ENCODE measurements around the gene LYZL6.

DNA sequence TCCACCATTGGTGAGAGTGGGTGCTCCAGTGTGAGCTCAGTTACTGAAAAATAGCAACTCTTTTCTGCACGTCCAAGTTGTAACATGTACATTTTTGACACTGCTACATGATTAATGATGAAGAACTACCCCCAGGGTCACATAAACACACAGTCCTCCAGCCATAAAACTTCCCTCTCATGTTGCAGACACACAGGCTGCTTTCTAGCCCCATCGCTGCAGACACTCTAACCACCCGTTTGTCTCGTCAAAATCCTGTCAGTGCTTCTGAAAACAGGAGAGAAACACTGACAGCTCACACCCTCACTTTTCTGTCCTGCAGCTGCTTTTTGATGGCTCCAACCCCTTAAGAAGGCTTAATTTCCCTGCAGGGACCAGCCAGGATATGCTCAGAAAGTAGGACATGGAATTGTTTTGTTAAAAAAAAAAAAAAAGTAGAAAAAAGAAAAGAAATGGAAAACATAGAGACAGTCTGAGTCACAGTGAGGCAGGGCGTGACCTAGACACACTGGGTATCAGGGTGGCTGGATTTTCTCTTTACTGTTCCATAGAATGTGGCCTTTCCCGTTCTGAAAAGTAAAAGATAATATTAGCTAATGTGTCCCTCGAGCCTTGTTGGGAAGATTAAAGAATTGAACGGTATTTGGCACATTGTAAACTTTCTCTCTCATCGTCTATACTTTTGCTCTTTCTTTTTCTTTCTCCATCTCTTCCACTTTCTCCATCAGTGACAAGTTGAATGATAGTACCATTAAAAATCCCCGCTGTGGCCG, 42.6 kb downstream of the LYZL6 start:
- TF ChIP-seq NRF1 (conservative IDR thresholded peaks at IDR 0.05; ENCODE audit: low read depth, low read length) (no peak), CTCF (IDR thresholded peaks at IDR 0.05 in 2 of 3, conservative IDR thresholded peaks at IDR 0.05 in 1 of 3; ENCODE audit: control insufficient read depth in 2 of 3, extremely low read depth in 1 of 3, insufficient read depth in 1 of 3, low read depth in 3 of 3, low read length in 3 of 3) (no peak), YY1 (IDR thresholded peaks at IDR 0.05; ENCODE audit: low read depth, low read length) (no peak), BHLHE40 (IDR thresholded peaks at IDR 0.05; ENCODE audit: borderline replicate concordance in 1 of 2, low read depth in 2 of 2, low read length in 1 of 2) (no peak), SUZ12 (IDR thresholded peaks at IDR 0.05; ENCODE audit: unreplicated experiment) (no peak), EP300 (IDR thresholded peaks at IDR 0.05; ENCODE audit: borderline replicate concordance in 1 of 2, control insufficient read depth in 1 of 2, low read depth in 2 of 2, low read length in 2 of 2) (no peak), REST (IDR thresholded peaks at IDR 0.05; ENCODE audit: low read depth, low read length) (no peak), GABPA (IDR thresholded peaks at IDR 0.05; ENCODE audit: low read depth) (no peak), YBX1 (IDR thresholded peaks at IDR 0.05) (no peak)
- TF ChIP-seq, protein P1, sequence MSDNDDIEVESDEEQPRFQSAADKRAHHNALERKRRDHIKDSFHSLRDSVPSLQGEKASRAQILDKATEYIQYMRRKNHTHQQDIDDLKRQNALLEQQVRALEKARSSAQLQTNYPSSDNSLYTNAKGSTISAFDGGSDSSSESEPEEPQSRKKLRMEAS (IDR thresholded peaks at IDR 0.05; ENCODE audit: low read depth, low read length) = no peak
- TF ChIP-seq, protein P2, sequence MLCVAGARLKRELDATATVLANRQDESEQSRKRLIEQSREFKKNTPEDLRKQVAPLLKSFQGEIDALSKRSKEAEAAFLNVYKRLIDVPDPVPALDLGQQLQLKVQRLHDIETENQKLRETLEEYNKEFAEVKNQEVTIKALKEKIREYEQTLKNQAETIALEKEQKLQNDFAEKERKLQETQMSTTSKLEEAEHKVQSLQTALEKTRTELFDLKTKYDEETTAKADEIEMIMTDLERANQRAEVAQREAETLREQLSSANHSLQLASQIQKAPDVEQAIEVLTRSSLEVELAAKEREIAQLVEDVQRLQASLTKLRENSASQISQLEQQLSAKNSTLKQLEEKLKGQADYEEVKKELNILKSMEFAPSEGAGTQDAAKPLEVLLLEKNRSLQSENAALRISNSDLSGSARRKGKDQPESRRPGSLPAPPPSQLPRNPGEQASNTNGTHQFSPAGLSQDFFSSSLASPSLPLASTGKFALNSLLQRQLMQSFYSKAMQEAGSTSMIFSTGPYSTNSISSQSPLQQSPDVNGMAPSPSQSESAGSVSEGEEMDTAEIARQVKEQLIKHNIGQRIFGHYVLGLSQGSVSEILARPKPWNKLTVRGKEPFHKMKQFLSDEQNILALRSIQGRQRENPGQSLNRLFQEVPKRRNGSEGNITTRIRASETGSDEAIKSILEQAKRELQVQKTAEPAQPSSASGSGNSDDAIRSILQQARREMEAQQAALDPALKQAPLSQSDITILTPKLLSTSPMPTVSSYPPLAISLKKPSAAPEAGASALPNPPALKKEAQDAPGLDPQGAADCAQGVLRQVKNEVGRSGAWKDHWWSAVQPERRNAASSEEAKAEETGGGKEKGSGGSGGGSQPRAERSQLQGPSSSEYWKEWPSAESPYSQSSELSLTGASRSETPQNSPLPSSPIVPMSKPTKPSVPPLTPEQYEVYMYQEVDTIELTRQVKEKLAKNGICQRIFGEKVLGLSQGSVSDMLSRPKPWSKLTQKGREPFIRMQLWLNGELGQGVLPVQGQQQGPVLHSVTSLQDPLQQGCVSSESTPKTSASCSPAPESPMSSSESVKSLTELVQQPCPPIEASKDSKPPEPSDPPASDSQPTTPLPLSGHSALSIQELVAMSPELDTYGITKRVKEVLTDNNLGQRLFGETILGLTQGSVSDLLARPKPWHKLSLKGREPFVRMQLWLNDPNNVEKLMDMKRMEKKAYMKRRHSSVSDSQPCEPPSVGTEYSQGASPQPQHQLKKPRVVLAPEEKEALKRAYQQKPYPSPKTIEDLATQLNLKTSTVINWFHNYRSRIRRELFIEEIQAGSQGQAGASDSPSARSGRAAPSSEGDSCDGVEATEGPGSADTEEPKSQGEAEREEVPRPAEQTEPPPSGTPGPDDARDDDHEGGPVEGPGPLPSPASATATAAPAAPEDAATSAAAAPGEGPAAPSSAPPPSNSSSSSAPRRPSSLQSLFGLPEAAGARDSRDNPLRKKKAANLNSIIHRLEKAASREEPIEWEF (IDR thresholded peaks at IDR 0.05; ENCODE audit: insufficient replicate concordance, low read depth, low read length) = no peak
